SHP77 (cell line): ENCODE measurements around the gene TMEM43.

Experiments
- DNase-seq, 2 experiments: peaks; one replicate each; lab custom pipeline; 2025; lab: John Stamatoyannopoulos, UW

Gene TMEM43

GRCh38 chr3:14178247-14179113 is 53.6 kb downstream of the TMEM43 start, which contains the start of the genes LSM3 and XPC:
Gene LSM3 (plus strand): TSS chr3:14178817. CDS start chr3:14178861, 44 bp downstream.
Gene XPC (minus strand): TSS chr3:14178601. CDS start chr3:14178568, 33 bp downstream.
- peak; percentile 96 to 97 for DNase-seq

GRCh38 chr3:14179114-14179465 is 54.2 kb downstream of the TMEM43 start:
- DNase-seq = no peak

DNA sequence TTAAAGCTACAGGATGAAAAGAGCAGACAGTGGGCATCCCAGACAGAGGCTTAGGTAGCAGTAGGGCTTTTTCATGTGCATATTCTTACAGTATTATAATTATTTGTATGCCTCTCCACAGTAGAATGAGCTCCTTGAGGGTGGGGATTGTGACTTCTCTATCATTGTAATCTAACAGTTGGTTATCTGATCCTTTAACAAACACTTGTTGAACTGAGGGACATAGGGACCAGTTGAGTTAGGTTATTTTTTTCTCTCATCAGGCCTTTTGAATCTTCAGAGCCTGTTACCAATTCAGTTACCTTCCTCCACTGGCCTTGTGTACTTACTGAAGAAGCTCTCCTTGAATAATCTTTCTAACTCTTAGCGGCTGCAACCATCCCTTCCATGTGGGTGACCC is 54.9 kb downstream of the TMEM43 start:
- DNase-seq = no peak

DNA sequence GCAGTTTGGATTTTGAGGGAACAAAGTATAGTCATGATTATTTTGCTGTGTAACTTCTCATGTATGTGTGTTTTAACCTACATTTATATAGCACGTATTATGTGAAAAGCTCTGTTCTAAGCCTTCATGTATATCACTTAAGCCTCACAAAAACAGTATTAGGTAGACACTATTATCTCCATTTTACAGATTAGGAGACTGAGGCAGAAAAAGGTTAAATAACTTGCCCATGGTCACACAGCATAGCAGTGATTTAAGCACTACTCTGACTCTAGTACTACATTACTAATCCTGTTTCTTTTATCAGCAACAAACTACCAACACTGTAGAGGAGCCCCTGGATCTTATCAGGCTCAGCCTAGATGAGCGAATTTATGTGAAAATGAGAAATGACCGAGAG is 56.4 kb downstream of the TMEM43 start:
- DNase-seq = no peak

- no peak for DNase-seq
Measured at GRCh38 chr3:14183015-14183577, 58.2 kb downstream of the TMEM43 start.

- DNase-seq = no peak
Measured at GRCh38 chr3:14186854-14187458, 62.1 kb downstream of the TMEM43 start.

DNA sequence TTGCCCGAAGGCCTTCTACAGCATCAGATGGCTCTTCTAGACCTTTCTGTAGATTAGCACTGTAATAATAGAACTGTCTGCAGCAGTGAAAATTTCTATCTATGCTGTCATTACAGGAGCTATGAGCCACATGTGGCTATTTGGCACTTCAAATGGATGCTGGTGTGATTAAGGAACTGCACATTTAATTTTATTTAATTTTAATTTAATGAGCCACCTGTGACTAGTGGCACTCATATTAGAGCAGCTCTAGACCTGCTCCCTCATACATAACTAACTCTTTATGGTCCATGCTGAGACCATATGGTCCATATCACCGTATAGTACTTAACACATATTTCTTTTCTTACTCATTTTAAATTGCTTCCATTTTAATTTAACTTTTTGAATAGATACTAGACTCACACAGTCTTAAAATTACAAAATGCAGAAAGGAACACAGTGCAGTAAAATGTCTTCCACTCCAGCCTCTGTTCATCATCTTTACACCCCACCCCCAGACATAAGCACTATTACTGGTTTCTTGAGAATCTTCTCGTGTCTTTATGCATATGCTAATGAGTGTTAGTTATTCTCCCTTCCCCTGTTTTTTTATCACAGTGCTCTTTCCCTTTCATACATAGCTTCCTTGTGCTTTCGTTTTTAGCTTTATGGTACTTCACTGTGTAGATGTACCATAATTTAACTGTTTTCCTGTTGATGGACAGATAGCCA is 63.3 kb downstream of the TMEM43 start:
- no peak for DNase-seq
